Trophoblast cell (in vitro differentiated cells and primary cell): ENCODE data around the gene ERMN.

ENCODE experiments used
- DNase-seq, 2 donors: peaks; one replicate each; pipeline ENCODE4 v3.0.0-alpha.2; 2016
- H2AFZ ChIP-seq: 2 replicates; pipeline ENCODE4 v1.6.1; 2013; ENCODE audit warnings: low read length, moderate library complexity, mild to moderate bottlenecking; ENCODE audit not compliant: insufficient read depth, poor library complexity
- H2AK5ac ChIP-seq: 2 replicates; pipeline ENCODE4 v1.6.1; 2013; ENCODE audit warnings: mild to moderate bottlenecking, low read length
- H2BK120ac ChIP-seq: 2 replicates; pipeline ENCODE4 v1.6.1; 2013; ENCODE audit warnings: low read length, mild to moderate bottlenecking, moderate library complexity; ENCODE audit not compliant: insufficient read depth, poor library complexity
- H2BK12ac ChIP-seq: 2 replicates; pipeline ENCODE4 v1.6.1; 2013; ENCODE audit warnings: mild to moderate bottlenecking, low read length, moderate library complexity
- H2BK5ac ChIP-seq: 2 replicates; pipeline ENCODE4 v1.6.1; 2013; ENCODE audit warnings: low read length, low read depth, moderate library complexity, mild to moderate bottlenecking; ENCODE audit not compliant: poor library complexity
- H3K14ac ChIP-seq: 2 replicates; pipeline ENCODE4 v1.6.1; 2013; ENCODE audit warnings: mild to moderate bottlenecking, low read length
- H3K18ac ChIP-seq: 2 replicates; pipeline ENCODE4 v1.6.1; 2013; ENCODE audit warnings: mild to moderate bottlenecking, low read length
- H3K23ac ChIP-seq: 2 replicates; pipeline ENCODE4 v1.6.1; 2013; ENCODE audit warnings: low read length
- H3K27ac ChIP-seq: 2 replicates; pipeline ENCODE4 v1.5.1; 2013; ENCODE audit warnings: low read depth, mild to moderate bottlenecking, inconsistent platforms, low read length, moderate library complexity
- H3K27me3 ChIP-seq: 2 replicates; pipeline ENCODE4 v1.6.1; 2013; ENCODE audit warnings: inconsistent platforms, mild to moderate bottlenecking, low read length, moderate library complexity; ENCODE audit not compliant: insufficient read depth
- H3K36me3 ChIP-seq, 2 experiments: 1 replicate in 1 of 2; 2 replicates in 1 of 2; pipeline ENCODE4 v1.6.1; 2013; ENCODE audit warnings: low read length in 2 of 2, mild to moderate bottlenecking in 2 of 2, moderate library complexity in 1 of 2; ENCODE audit not compliant: insufficient read depth in 2 of 2, control insufficient read depth in 1 of 2
- H3K4ac ChIP-seq: 2 replicates; pipeline ENCODE4 v1.6.1; 2013; ENCODE audit warnings: low read depth, mild to moderate bottlenecking, low read length, moderate library complexity
- H3K4me1 ChIP-seq, 2 experiments: 1 replicate in 1 of 2; 2 replicates in 1 of 2; pipeline ENCODE4 v1.6.1; 2013; ENCODE audit warnings: low read length in 2 of 2, mild to moderate bottlenecking in 2 of 2, moderate library complexity in 1 of 2; ENCODE audit not compliant: insufficient read depth in 2 of 2, control insufficient read depth in 1 of 2
- H3K4me2 ChIP-seq: 2 replicates; pipeline ENCODE4 v1.6.1; 2013; ENCODE audit warnings: inconsistent platforms, mild to moderate bottlenecking, low read length, moderate library complexity
- H3K4me3 ChIP-seq: 2 replicates; pipeline ENCODE4 v1.5.1; 2013; ENCODE audit warnings: mild to moderate bottlenecking, low read depth, low read length, inconsistent platforms
- H3K79me1 ChIP-seq: one replicate; pipeline ENCODE4 v1.6.1; 2013; ENCODE audit warnings: low read length
- H3K79me2 ChIP-seq: 2 replicates; pipeline ENCODE4 v1.6.1; 2013; ENCODE audit warnings: low read length, mild to moderate bottlenecking; ENCODE audit not compliant: control insufficient read depth, insufficient read depth, poor library complexity
- H3K9ac ChIP-seq: 2 replicates; pipeline ENCODE4 v1.6.1; 2013; ENCODE audit warnings: mild to moderate bottlenecking, low read length
- H3K9me3 ChIP-seq: 2 replicates; pipeline ENCODE4 v1.6.1; 2013; ENCODE audit warnings: low read depth, mild to moderate bottlenecking, control low read depth, inconsistent platforms, low read length; ENCODE audit not compliant: insufficient read depth
- H4K12ac ChIP-seq: 2 replicates; pipeline ENCODE4 v1.6.1; 2013; ENCODE audit warnings: low read depth, mild to moderate bottlenecking, low read length, moderate library complexity
- H4K8ac ChIP-seq: 2 replicates; pipeline ENCODE4 v1.6.1; 2013; ENCODE audit warnings: low read depth, mild to moderate bottlenecking, low read length, moderate library complexity
- H4K91ac ChIP-seq: one replicate; pipeline ENCODE4 v1.6.1; 2013; ENCODE audit warnings: low read depth, mild to moderate bottlenecking, low read length, moderate library complexity
- WGBS: extraction: QIAGEN DNeasy Blood & Tissue Kit; methylation state at CpG from one replicate; pipeline ENCODE4 v1.1.7; 2013; ENCODE audit warnings: missing lambda C conversion rate; ENCODE audit not compliant: insufficient read length, insufficient coverage; ENCODE audit errors: extremely low coverage; 5-methylcytosine and 5-hydroxymethylcytosine counted together

ERMN gene

GRCh38 chr2:157290525-157290924, 35.1 kb downstream of the ERMN start:
- no peak overlapping the region for H2AFZ ChIP-seq
- no peak overlapping the region for H4K8ac ChIP-seq
- H3K4ac ChIP-seq: no peak overlapping the region
- H3K27ac ChIP-seq: no peak overlapping the region
- no peaks in the 10 kb centered on the region for H3K27me3 ChIP-seq
- no peaks in the 10 kb centered on the region for H3K4me1 ChIP-seq
- H2BK5ac ChIP-seq: no peak overlapping the region
- H3K14ac ChIP-seq: no peak overlapping the region
- H3K4me3 ChIP-seq: no peak overlapping the region
- no peak overlapping the region for H4K91ac ChIP-seq
- H3K4me2 ChIP-seq: no peak overlapping the region
- no peaks in the 10 kb centered on the region for H3K36me3 ChIP-seq
- no peaks in the 10 kb centered on the region for H3K79me1 ChIP-seq
- H3K18ac ChIP-seq: no peak overlapping the region
- no peaks in the 10 kb centered on the region for H3K9me3 ChIP-seq
- H3K23ac ChIP-seq: no peak overlapping the region
- no peak overlapping the region for H4K12ac ChIP-seq
- no peak for DNase-seq
- no CpG with 5 or more reads among the region's 2 CpGs for WGBS
- H2BK120ac ChIP-seq: no peak overlapping the region
- H2AK5ac ChIP-seq: no peak overlapping the region
- H3K79me2 ChIP-seq: no peaks in the 10 kb centered on the region
- H2BK12ac ChIP-seq: no peak overlapping the region
- no peak overlapping the region for H3K9ac ChIP-seq

- H3K36me3 ChIP-seq: no peaks in the 10 kb centered on the region
- no peak overlapping the region for H3K9ac ChIP-seq
- no peaks in the 10 kb centered on the region for H3K9me3 ChIP-seq
- no peaks in the 10 kb centered on the region for H3K79me2 ChIP-seq
- H3K27ac ChIP-seq: no peak overlapping the region
- no peaks in the 10 kb centered on the region for H3K27me3 ChIP-seq
- H3K18ac ChIP-seq: no peak overlapping the region
- no peak for DNase-seq
- no peak overlapping the region for H2AFZ ChIP-seq
- no peak overlapping the region for H2BK5ac ChIP-seq
- no peaks in the 10 kb centered on the region for H3K79me1 ChIP-seq
- H2AK5ac ChIP-seq: no peak overlapping the region
- H3K4me1 ChIP-seq: no peaks in the 10 kb centered on the region
- H4K91ac ChIP-seq: no peak overlapping the region
- no peak overlapping the region for H3K23ac ChIP-seq
- no peak overlapping the region for H3K14ac ChIP-seq
- H4K8ac ChIP-seq: no peak overlapping the region
- no peak overlapping the region for H4K12ac ChIP-seq
- H3K4ac ChIP-seq: no peak overlapping the region
- H2BK120ac ChIP-seq: no peak overlapping the region
- no peak overlapping the region for H3K4me3 ChIP-seq
- WGBS: 100% methylated on average over 1 of the region's 1 CpG
- no peak overlapping the region for H3K4me2 ChIP-seq
- H2BK12ac ChIP-seq: no peak overlapping the region
These were observed 38.5 kb downstream of the ERMN start for GRCh38 chr2:157287160-157287559.

- no peak overlapping the region for H4K8ac ChIP-seq
- no peak overlapping the region for H2AK5ac ChIP-seq
- no peak overlapping the region for H3K27ac ChIP-seq
- H3K4ac ChIP-seq: no peak overlapping the region
- H3K4me2 ChIP-seq: no peak overlapping the region
- H4K91ac ChIP-seq: no peak overlapping the region
- no peak overlapping the region for H3K14ac ChIP-seq
- H3K18ac ChIP-seq: no peak overlapping the region
- no peak overlapping the region for H3K9ac ChIP-seq
- no CpG with 5 or more reads among the region's 2 CpGs for WGBS
- H2BK5ac ChIP-seq: no peak overlapping the region
- no peak for DNase-seq
- H3K79me2 ChIP-seq: no peaks in the 10 kb centered on the region
- H3K9me3 ChIP-seq: no peaks in the 10 kb centered on the region
- no peak overlapping the region for H2BK120ac ChIP-seq
- no peaks in the 10 kb centered on the region for H3K36me3 ChIP-seq
- no peaks in the 10 kb centered on the region for H3K79me1 ChIP-seq
- H3K4me1 ChIP-seq: no peaks in the 10 kb centered on the region
- no peak overlapping the region for H3K23ac ChIP-seq
- no peak overlapping the region for H3K4me3 ChIP-seq
- no peaks in the 10 kb centered on the region for H3K27me3 ChIP-seq
- no peak overlapping the region for H2BK12ac ChIP-seq
- H2AFZ ChIP-seq: no peak overlapping the region
- no peak overlapping the region for H4K12ac ChIP-seq
These were observed 42.2 kb downstream of the ERMN start for GRCh38 chr2:157283468-157283867.

- no peak overlapping the region for H3K27ac ChIP-seq
- H2AFZ ChIP-seq: no peak overlapping the region
- no peak overlapping the region for H3K9ac ChIP-seq
- H2BK120ac ChIP-seq: no peak overlapping the region
- H2AK5ac ChIP-seq: no peak overlapping the region
- no peaks in the 10 kb centered on the region for H3K36me3 ChIP-seq
- no peaks in the 10 kb centered on the region for H3K27me3 ChIP-seq
- no peak overlapping the region for H3K23ac ChIP-seq
- H3K4me3 ChIP-seq: no peak overlapping the region
- H4K12ac ChIP-seq: no peak overlapping the region
- peak; percentile 69 to 89 for DNase-seq
- H4K8ac ChIP-seq: no peak overlapping the region
- H4K91ac ChIP-seq: no peak overlapping the region
- H3K9me3 ChIP-seq: no peaks in the 10 kb centered on the region
- no peak overlapping the region for H3K18ac ChIP-seq
- no peak overlapping the region for H2BK5ac ChIP-seq
- H2BK12ac ChIP-seq: no peak overlapping the region
- H3K4ac ChIP-seq: no peak overlapping the region
- H3K79me1 ChIP-seq: no peaks in the 10 kb centered on the region
- no CpG with 5 or more reads among the region's 6 CpGs for WGBS
- no peaks in the 10 kb centered on the region for H3K79me2 ChIP-seq
- no peak overlapping the region for H3K4me2 ChIP-seq
- H3K14ac ChIP-seq: no peak overlapping the region
- no peaks in the 10 kb centered on the region for H3K4me1 ChIP-seq
These were observed 44.3 kb downstream of the ERMN start for GRCh38 chr2:157281316-157281715.
